Measurements from ENCODE around the gene SIRT2. TPM values are rescaled to one million over a fixed set of nuclear protein-coding genes. Genes with fewer than 3 reads are reported as not detected.

SIRT2 gene
- total and polyA plus RNA-seq, 2 of the 13 experiments (the other 11 are each of a cell fraction or from before 2014, with no cell fraction given), result 22.3 to 26.1 TPM

GRCh38 chr19:38913958-38914357, 14.5 kb upstream of the SIRT2 start:
- Histone ChIP-seq H3K9me3 (ENCODE audit: low read length) (no peaks in the 10 kb centered on the region), H3K27ac (ENCODE audit: extremely low read length, insufficient read depth, low read length) (no peak overlapping the region), H3K4me3 (replicated peaks in 1 of 3; ENCODE audit: insufficient read depth in 1 of 3, low read depth in 2 of 3, low read length in 3 of 3) (no peak overlapping the region), H3K27me3 (ENCODE audit: control insufficient read depth in 1 of 2, insufficient read depth in 2 of 2, low read length in 2 of 2) (no peaks in the 10 kb centered on the region), H3K79me2 (ENCODE audit: insufficient read depth, low read length) (no peaks in the 10 kb centered on the region), H3K4me2 (ENCODE audit: low read depth, low read length) (no peak overlapping the region), H2AFZ (ENCODE audit: low read length) (no peak overlapping the region), H3K9ac (ENCODE audit: insufficient read depth, low read depth, low read length) (no peak overlapping the region), H3K4me1 (ENCODE audit: insufficient read depth, low read length) (peaks cover 12% of the 10 kb centered on the region), H3K36me3 (replicated peaks in 1 of 2; ENCODE audit: control insufficient read depth in 1 of 2, insufficient read depth in 2 of 2, low read length in 2 of 2) (no peaks in the 10 kb centered on the region), H4K20me1 (ENCODE audit: insufficient read depth, low read length) (no peaks in the 10 kb centered on the region)
- ChIA-PET CTCF (ENCODE audit: low intra/inter-chr PET ratio, low total read pairs) (no interaction called here), POLR2A (no interaction called here)
- DNase-seq (ENCODE audit: low spot score), result no peak
- no TSS peak for BruUV-seq (replicated peaks)
- WGBS (ENCODE audit: low lambda C conversion rate), result 95% methylated on average over 8 of the region's 8 CpGs
- no peak for FAIRE-seq
- TF ChIP-seq KAT7 (CRISPR knock-in tag; IDR thresholded peaks at IDR 0.05; ENCODE audit: borderline replicate concordance), result no peak
- no peak for TF ChIP-seq SOX5 (CRISPR knock-in tag; IDR thresholded peaks at IDR 0.05; ENCODE audit: borderline replicate concordance)
- no peak for TF ChIP-seq ZNF879 (CRISPR knock-in tag; IDR thresholded peaks at IDR 0.05)
- TF ChIP-seq SRF (IDR thresholded peaks at IDR 0.05; ENCODE audit: low read depth, low read length), result no peak
- TF ChIP-seq KLF12 (CRISPR knock-in tag; IDR thresholded peaks at IDR 0.05; ENCODE audit: borderline replicate concordance), result no peak
- TF ChIP-seq RNF219 (CRISPR knock-in tag; IDR thresholded peaks at IDR 0.05), result no peak
- TF ChIP-seq DBP (CRISPR knock-in tag; IDR thresholded peaks at IDR 0.05; ENCODE audit: not compliant biosample characterization), result no peak
- TF ChIP-seq ZNF263 (CRISPR knock-in tag; IDR thresholded peaks at IDR 0.05), result no peak
- TF ChIP-seq ZNF224 (CRISPR knock-in tag; IDR thresholded peaks at IDR 0.05), result no peak
- TF ChIP-seq ZKSCAN1 (IDR thresholded peaks at IDR 0.05; ENCODE audit: low read length), result no peak
- no peak for TF ChIP-seq SKI (IDR thresholded peaks at IDR 0.05; ENCODE audit: partially characterized antibody)
- no peak for TF ChIP-seq RELA (CRISPR knock-in tag; IDR thresholded peaks at IDR 0.05)
- TF ChIP-seq SRSF4 (IDR thresholded peaks at IDR 0.05; ENCODE audit: low read depth, low read length, poor library complexity, severe bottlenecking), result no peak
- TF ChIP-seq RBAK (CRISPR knock-in tag; IDR thresholded peaks at IDR 0.05), result no peak
- no peak for TF ChIP-seq HINFP (CRISPR knock-in tag; IDR thresholded peaks at IDR 0.05; ENCODE audit: low read depth)
- TF ChIP-seq ZNF569 (CRISPR knock-in tag; IDR thresholded peaks at IDR 0.05; ENCODE audit: borderline replicate concordance), result no peak
- no peak for TF ChIP-seq XBP1 (CRISPR knock-in tag; IDR thresholded peaks at IDR 0.05)
- in situ Hi-C loops (cut with HindIII; ENCODE audit: extremely low pct_ligation_motif_present, low pct_unique_long_range_greater_than_20kb) (loop anchor here (25.0 kb wide), 1 partner anchor 177 kb away; the partner anchor contains the start of gene CAPN12), intact Hi-C loops (cut with micrococcal nuclease; ENCODE audit: unreplicated experiment) (no loop called here)
- no peak for ATAC-seq

Measured in HepG2 (cell line).